ENCODE measurements around the gene TIAL1.

Gene TIAL1

GRCh38 chr10:119541459-119542356, 55.1 kb downstream of the TIAL1 start:
- TF ChIP-seq CTCF (IDR thresholded peaks at IDR 0.05; ENCODE audit: low read depth, low read length, missing control alignments): no peak
- peak overlapping the region; percentile 74 for H3K4me3 ChIP-seq (ENCODE audit: low read depth, low read length)
- DNase-seq (ENCODE audit: low read depth): no peak

- no peak for TF ChIP-seq CTCF (IDR thresholded peaks at IDR 0.05; ENCODE audit: low read depth, low read length, missing control alignments)
- no peak for DNase-seq (ENCODE audit: low read depth)
Observed at GRCh38 chr10:119541046-119541445, 55.7 kb downstream of the TIAL1 start.

GRCh38 chr10:119540038-119540437, 56.7 kb downstream of the TIAL1 start:
- DNase-seq (ENCODE audit: low read depth): no peak
- TF ChIP-seq CTCF (IDR thresholded peaks at IDR 0.05; ENCODE audit: low read depth, low read length, missing control alignments): no peak
- no peak overlapping the region; the same call in none of the 2 replicates for H3K4me3 ChIP-seq (ENCODE audit: low read depth, low read length)

More at GRCh38 chr10:119541046-119541445, 55.7 kb downstream of the TIAL1 start:
- peak overlapping the region; percentile 74 for H3K4me3 ChIP-seq (ENCODE audit: low read depth, low read length)

GRCh38 chr10:119539359-119539825, 57.4 kb downstream of the TIAL1 start:
- DNase-seq (ENCODE audit: low read depth): no peak
- TF ChIP-seq CTCF (IDR thresholded peaks at IDR 0.05; ENCODE audit: low read depth, low read length, missing control alignments): no peak
- no peak overlapping the region for H3K4me3 ChIP-seq (ENCODE audit: low read depth, low read length)

- TF ChIP-seq CTCF (IDR thresholded peaks at IDR 0.05; ENCODE audit: low read depth, low read length, missing control alignments): peak; percentile 1
Observed at GRCh38 chr10:119538632-119539358, 58.0 kb downstream of the TIAL1 start.

GRCh38 chr10:119537953-119538630, 58.7 kb downstream of the TIAL1 start:
- no peak for DNase-seq (ENCODE audit: low read depth)
- H3K4me3 ChIP-seq (ENCODE audit: low read depth, low read length): no peak overlapping the region
- TF ChIP-seq CTCF (IDR thresholded peaks at IDR 0.05; ENCODE audit: low read depth, low read length, missing control alignments): no peak

More at GRCh38 chr10:119538632-119539358, 58.0 kb downstream of the TIAL1 start:
- H3K4me3 ChIP-seq (ENCODE audit: low read depth, low read length): no peak overlapping the region
- no peak for DNase-seq (ENCODE audit: low read depth)
